Left lung (tissue), 10 donors: Measurements from ENCODE around the gene DPH7. TPM values are rescaled to one million over a fixed set of nuclear protein-coding genes. Genes with fewer than 3 reads are reported as not detected.
"Not testable (repeated sequence)": the region's sequence is repeated elsewhere in the genome, so short reads cannot be mapped to it uniquely, and the experiment has no call there.

Source experiments
- ATAC-seq: fragments of 200-7000 bp; cut with Tn5 transposase; one replicate; pipeline ENCODE4 v1.9.1; 2020; ENCODE audit warnings: moderate library complexity
- DNase-seq, 4 donors: peaks; one replicate each; pipeline ENCODE4 v3.0.0-alpha.2; 2013 to 2020
- H3K27ac ChIP-seq, 2 donors: fragments of 200-600 bp; sonication (generic) in 1 of 2; one replicate each; pipeline versions ENCODE4 v1.5.0 to v1.8.0; 2020 to 2021
- H3K27me3 ChIP-seq, 2 donors: fragments of 200-600 bp; sonication (generic) in 1 of 2; one replicate each; pipeline versions ENCODE4 v1.5.0 to v1.8.0; 2020 to 2021
- H3K36me3 ChIP-seq, 2 donors: fragments of 200-600 bp; sonication (generic) in 1 of 2; one replicate each; pipeline versions ENCODE4 v1.5.0 to v1.8.0; 2020 to 2021
- H3K4me1 ChIP-seq, 2 donors: fragments of 200-600 bp; one replicate each; pipeline ENCODE4 v1.8.0; 2021
- H3K4me3 ChIP-seq, 2 donors: fragments of 200-600 bp; sonication (generic) in 1 of 2; one replicate each; pipeline versions ENCODE4 v1.5.0 to v1.8.0; 2020 to 2021; ENCODE audit warnings: mild to moderate bottlenecking in 1 of 2
- H3K9me3 ChIP-seq, 2 donors: fragments of 200-600 bp; sonication (generic) in 1 of 2; one replicate each; pipeline versions ENCODE4 v1.5.0 to v1.8.0; 2020 to 2021
- intact Hi-C, 2 donors: fragments of 100-400 bp; cut with DNase I; formaldehyde crosslinking; loops; one replicate each; pipeline versions ENCODE4 v1.11.2 to v1.14.2; 2022
- polyA plus RNA-seq, 6 donors: library from polyadenylated mRNA; unstranded; fragments of 120-200 nt; gene quantifications; one replicate each; pipeline ENCODE4 v1.2.1, GENCODE V29; 2013; ENCODE audit not compliant: insufficient read length in 6 of 6
- total RNA-seq, 2 donors: library from RNA; stranded (reverse); fragmentation: NEBNext Ultra II Directional; extraction: Animal tissue kit (Norgen Biotek cat#: 25700); gene quantifications; one replicate each; pipeline ENCODE4 v1.2.1, GENCODE V29; 2021
- TF ChIP-seq, protein P1 (sequence below), 2 donors: fragments of 200-600 bp; sonication (generic) in 1 of 2; IDR thresholded peaks; one replicate each; pipeline versions ENCODE4 v1.5.0 to v1.8.0; 2021; ENCODE audit warnings: antibody characterized with exemption in 2 of 2
- donor health status: DM: no; HTN: yes; CAD: no.
- donor health status: DM: no; HTN: no; CAD: no.

Gene DPH7
- total and polyA plus RNA-seq, 8 donors: 25.6 to 69.2 (median 51.7) TPM

GRCh38 chr9:137602661-137603060 is 23.9 kb upstream of the DPH7 start:
- H3K9me3 ChIP-seq: no peaks in the 10 kb centered on the region
- no peak for ATAC-seq
- no peak overlapping the region for H3K4me3 ChIP-seq
- no peak for DNase-seq
- no peak overlapping the region for H3K27ac ChIP-seq
- peaks cover 13 to 26% of the 10 kb centered on the region in 2 donors for H3K4me1 ChIP-seq
- no peaks in the 10 kb centered on the region for H3K36me3 ChIP-seq
- intact Hi-C loops: no loop called here
- H3K27me3 ChIP-seq: no peaks in the 10 kb centered on the region
- TF ChIP-seq, protein P1, sequence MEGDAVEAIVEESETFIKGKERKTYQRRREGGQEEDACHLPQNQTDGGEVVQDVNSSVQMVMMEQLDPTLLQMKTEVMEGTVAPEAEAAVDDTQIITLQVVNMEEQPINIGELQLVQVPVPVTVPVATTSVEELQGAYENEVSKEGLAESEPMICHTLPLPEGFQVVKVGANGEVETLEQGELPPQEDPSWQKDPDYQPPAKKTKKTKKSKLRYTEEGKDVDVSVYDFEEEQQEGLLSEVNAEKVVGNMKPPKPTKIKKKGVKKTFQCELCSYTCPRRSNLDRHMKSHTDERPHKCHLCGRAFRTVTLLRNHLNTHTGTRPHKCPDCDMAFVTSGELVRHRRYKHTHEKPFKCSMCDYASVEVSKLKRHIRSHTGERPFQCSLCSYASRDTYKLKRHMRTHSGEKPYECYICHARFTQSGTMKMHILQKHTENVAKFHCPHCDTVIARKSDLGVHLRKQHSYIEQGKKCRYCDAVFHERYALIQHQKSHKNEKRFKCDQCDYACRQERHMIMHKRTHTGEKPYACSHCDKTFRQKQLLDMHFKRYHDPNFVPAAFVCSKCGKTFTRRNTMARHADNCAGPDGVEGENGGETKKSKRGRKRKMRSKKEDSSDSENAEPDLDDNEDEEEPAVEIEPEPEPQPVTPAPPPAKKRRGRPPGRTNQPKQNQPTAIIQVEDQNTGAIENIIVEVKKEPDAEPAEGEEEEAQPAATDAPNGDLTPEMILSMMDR (IDR thresholded peaks at IDR 0.05): no peak

DNA sequence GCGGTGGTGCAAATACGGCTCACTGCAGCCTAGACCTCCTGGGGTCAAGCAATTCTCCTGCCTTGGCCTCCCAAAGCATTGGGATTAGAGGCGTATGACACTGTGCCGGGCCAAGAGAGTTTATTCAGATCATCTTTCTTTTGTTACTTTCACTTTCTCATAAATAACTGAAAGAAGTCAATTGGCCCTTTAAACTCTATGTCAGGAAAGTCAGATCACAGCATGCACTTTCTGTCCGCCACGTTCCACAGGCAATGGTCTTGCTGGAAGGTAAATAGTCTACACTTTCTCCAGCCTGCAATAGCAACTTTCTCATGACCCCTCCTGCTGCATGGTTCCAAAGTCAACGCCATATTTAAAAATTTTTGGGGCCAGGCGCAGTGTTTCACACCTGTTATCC is 20.2 kb upstream of the DPH7 start:
- intact Hi-C loops: no loop called here
- TF ChIP-seq, protein P1 (IDR thresholded peaks at IDR 0.05): no peak
- no peaks in the 10 kb centered on the region for H3K36me3 ChIP-seq
- H3K4me1 ChIP-seq: peaks cover 0 to 10% of the 10 kb centered on the region in 2 donors
- no peak overlapping the region for H3K4me3 ChIP-seq
- ATAC-seq (no peak), DNase-seq (no peak)
- no peaks in the 10 kb centered on the region for H3K9me3 ChIP-seq
- no peaks in the 10 kb centered on the region for H3K27me3 ChIP-seq
- H3K27ac ChIP-seq: no peak overlapping the region

GRCh38 chr9:137596577-137596976 is 17.9 kb upstream of the DPH7 start:
- intact Hi-C loops, H3K9me3 ChIP-seq, H3K36me3 ChIP-seq, H3K27me3 ChIP-seq, H3K4me3 ChIP-seq, H3K27ac ChIP-seq, DNase-seq, ATAC-seq: not testable (repeated sequence)
- H3K4me1 ChIP-seq: peaks cover 0 to 15% of the 10 kb centered on the region in 2 donors

DNA sequence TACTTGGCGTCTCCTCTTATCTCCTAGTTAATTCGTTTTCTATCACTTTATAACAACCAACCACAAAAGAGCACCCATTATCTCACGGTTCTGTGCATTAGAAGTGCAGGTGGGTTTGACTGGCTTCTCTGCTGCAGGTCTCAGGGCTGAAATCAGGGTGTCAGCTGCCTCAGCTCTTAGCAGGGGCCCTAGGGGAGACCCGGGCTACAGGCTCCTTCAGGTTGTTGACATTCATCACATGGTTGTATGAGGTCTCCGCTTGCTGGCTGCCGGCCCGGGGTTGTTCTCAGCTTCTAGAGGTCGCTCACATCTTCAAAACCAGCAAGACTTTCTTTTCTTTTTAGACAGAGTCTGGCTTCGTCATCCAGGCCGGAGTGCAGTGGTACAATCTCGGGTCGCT is 14.5 kb upstream of the DPH7 start:
- Histone ChIP-seq H3K27ac (peak overlapping the region; percentile 13 to 54), H3K4me1 (peaks cover 14 to 34% of the 10 kb centered on the region in 2 donors), H3K36me3 (peaks cover 0 to 3% of the 10 kb centered on the region in 2 donors), H3K4me3 (no peak overlapping the region), H3K9me3 (no peaks in the 10 kb centered on the region), H3K27me3 (no peaks in the 10 kb centered on the region)
- DNase-seq: peak in 2 of 4 donors; percentile 77 to 86
- TF ChIP-seq, protein P1 (IDR thresholded peaks at IDR 0.05): no peak
- intact Hi-C loops: no loop called here
- peak; percentile 66 for ATAC-seq

DNA sequence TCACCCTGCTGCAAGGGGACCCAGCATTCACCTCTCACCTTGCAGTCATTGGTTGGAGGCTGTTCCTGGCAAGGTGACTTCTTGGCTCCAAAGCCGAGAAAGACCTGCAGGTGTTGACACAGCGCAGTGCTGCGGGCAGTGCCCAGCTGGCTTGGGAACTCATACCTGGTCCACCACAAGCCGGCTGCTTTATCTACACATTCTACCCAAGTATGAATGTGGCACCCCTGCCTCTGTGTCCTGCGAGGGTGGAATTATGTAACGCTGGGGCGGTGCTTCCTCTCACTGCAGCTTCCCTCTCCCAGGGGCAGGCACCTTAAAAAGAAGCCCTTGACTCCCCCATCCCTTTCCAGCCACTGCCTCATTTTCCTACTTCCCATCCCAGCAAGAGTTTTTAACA is 14.0 kb upstream of the DPH7 start:
- DNase-seq: peak in 2 of 4 donors; percentile 48 to 61
- intact Hi-C loops: no loop called here
- Histone ChIP-seq H3K36me3 (peaks cover 0 to 7% of the 10 kb centered on the region in 2 donors), H3K4me3 (no peak overlapping the region), H3K27me3 (no peaks in the 10 kb centered on the region), H3K27ac (peak overlapping the region; percentile 13 to 54), H3K4me1 (peaks cover 14 to 34% of the 10 kb centered on the region in 2 donors), H3K9me3 (no peaks in the 10 kb centered on the region)
- ATAC-seq: peak; percentile 55
- TF ChIP-seq, protein P1 (IDR thresholded peaks at IDR 0.05): no peak
